Neutrophil (primary cell): ENCODE results near the gene ARV1.
"Not testable (repeated sequence)": the region's sequence is repeated elsewhere in the genome, so short reads cannot be mapped to it uniquely, and the experiment has no call there.

Experiments used
- H3K27ac ChIP-seq: fragments of 200-600 bp; sonication (generic); 2 replicates; pipeline ENCODE4 v1.5.1; 2016; ENCODE audit warnings: mild to moderate bottlenecking, moderate library complexity
- H3K27me3 ChIP-seq: fragments of 200-600 bp; sonication (generic); 2 replicates; pipeline ENCODE4 v1.6.0; 2016; ENCODE audit warnings: mild to moderate bottlenecking
- H3K36me3 ChIP-seq: fragments of 200-600 bp; sonication (generic); 2 replicates; pipeline ENCODE4 v1.5.1; 2017
- H3K4me1 ChIP-seq, 2 experiments: fragments of 200-600 bp in 1 of 2; sonication (generic) in 1 of 2; 1 replicate in 1 of 2; 2 replicates in 1 of 2; pipeline versions ENCODE4 v1.5.1 to v1.6.1; 2013 to 2016; ENCODE audit warnings: low read depth in 1 of 2, low read length in 1 of 2, mild to moderate bottlenecking in 1 of 2, moderate library complexity in 1 of 2; ENCODE audit not compliant: control insufficient read depth in 1 of 2, insufficient read depth in 1 of 2
- H3K4me3 ChIP-seq, 2 experiments: fragments of 200-600 bp in 1 of 2; sonication (generic) in 1 of 2; 1 replicate in 1 of 2; 2 replicates in 1 of 2; pipeline ENCODE4 v1.5.1; 2013 to 2016; ENCODE audit warnings: low read depth in 1 of 2, low read length in 1 of 2, mild to moderate bottlenecking in 1 of 2, moderate library complexity in 1 of 2
- H3K9me3 ChIP-seq: fragments of 200-600 bp; sonication (generic); 2 replicates; pipeline ENCODE4 v1.5.1; 2016
- CTCF ChIP-seq: fragments of 200-600 bp; sonication (generic); IDR thresholded peaks from 2 replicates; pipeline ENCODE4 v1.5.1; 2016; ENCODE audit warnings: antibody characterized with exemption

ARV1 gene

DNA sequence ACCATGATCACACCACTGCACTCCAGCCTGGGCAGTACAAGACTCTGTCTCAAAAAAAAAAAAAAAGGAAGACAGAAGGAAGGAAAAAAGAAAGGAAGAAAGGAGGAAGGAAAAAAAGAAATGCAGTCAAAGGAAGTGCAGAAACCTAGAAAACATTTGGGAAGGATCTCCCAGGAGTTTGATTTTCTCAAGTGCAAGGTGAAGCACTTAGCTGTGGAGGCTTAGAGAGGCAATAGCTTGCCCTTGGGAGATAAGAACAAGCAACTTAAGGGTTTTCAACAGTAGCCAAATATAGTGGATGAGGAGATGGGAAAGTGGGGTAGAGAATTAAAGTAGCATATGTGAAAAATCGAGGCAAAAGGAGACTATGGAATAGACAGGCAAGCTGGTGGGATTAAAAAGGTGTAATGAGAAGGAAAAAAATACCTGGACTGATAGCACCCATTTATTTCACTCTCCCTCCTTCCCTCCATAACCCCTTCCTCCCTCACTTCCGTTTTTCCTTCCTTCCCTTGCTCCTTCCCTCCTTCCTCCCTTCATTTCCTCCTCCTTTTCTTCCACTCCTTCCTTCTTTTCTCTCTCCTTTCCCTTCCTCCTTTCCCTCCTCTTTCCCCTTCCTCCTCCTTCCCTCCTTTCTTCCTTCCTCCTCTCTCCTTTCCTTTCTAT, 68.0 kb downstream of the ARV1 start:
- H3K9me3 ChIP-seq = peaks cover 7% of the 10 kb centered on the region
- TF ChIP-seq CTCF = no peak
- H3K4me3 ChIP-seq = no peak overlapping the region
- no peak overlapping the region for H3K27ac ChIP-seq
- no peaks in the 10 kb centered on the region for H3K36me3 ChIP-seq
- peaks cover 40% of the 10 kb centered on the region for H3K27me3 ChIP-seq
- no peaks in the 10 kb centered on the region for H3K4me1 ChIP-seq

DNA sequence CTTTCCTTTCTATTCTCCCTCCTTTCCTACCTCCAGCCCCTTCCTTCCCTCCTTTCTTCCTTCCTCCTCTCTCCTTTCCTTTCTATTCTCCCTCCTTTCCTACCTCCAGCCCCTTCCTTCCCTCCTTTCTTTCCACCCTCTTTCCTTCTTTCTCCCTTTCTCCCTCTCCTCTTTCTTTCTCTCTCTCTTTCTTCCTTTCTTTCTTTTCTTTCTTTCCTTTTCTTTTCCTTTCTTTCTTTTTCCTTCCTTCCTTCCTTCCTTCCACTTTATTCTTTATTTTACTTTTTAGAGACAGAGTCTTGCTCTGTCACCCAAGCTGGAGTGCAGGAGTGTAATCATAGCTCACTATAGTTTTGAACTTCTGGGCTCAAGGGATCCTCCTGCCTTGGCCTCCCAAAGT, 68.6 kb downstream of the ARV1 start:
- H3K9me3 ChIP-seq, H3K36me3 ChIP-seq, H3K4me1 ChIP-seq, H3K27ac ChIP-seq, H3K4me3 ChIP-seq: not testable (repeated sequence)
- peaks cover 33% of the 10 kb centered on the region for H3K27me3 ChIP-seq

GRCh38 chr1:231048419-231048818, 69.5 kb downstream of the ARV1 start:
- H3K27me3 ChIP-seq = peaks cover 31% of the 10 kb centered on the region
- H3K9me3 ChIP-seq, H3K27ac ChIP-seq, H3K4me1 ChIP-seq, H3K36me3 ChIP-seq, H3K4me3 ChIP-seq: not testable (repeated sequence)

DNA sequence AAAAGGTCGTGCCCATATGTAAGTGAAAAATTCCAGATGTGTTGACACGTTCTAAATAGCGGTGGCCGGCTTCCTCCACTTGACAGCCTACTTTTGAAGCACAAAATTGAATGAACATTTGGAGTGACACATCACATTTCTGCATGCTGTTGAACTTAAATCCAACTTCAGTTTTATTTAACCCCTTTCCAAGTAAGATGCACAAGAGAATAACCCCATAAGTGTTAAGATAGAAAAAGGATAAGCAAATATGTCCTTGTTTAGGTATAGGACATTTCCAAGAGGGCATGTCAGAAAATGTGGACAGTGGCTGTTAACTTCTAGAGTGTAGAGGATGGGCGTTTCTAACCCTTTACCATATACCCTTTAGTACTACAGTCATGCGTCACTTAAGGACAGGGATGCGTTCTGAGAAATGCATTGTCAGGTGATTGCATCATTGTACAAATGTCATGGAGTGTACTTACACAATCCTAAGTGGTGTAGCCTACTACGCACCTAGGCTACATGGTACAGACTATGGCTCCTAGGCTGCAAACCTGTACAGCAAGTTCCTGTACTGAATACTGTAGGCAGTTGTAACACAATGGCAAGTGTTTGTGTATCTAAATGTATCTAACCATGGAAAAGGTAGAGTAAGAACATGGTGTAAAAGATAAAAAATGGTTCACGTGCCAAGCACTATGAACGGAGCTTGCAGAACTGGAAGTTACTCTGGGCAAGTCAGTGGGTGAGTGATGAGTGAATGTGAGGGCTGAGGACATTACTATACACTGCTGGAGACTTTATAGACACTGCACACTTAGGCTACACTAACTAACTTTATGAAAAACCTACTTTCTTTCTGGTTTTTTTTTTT, 70.5 kb downstream of the ARV1 start:
- no peaks in the 10 kb centered on the region for H3K36me3 ChIP-seq
- no peak overlapping the region for H3K27ac ChIP-seq
- no peaks in the 10 kb centered on the region for H3K4me1 ChIP-seq
- TF ChIP-seq CTCF = no peak
- no peak overlapping the region for H3K4me3 ChIP-seq
- H3K27me3 ChIP-seq = peaks cover 31% of the 10 kb centered on the region
- H3K9me3 ChIP-seq = peaks cover 5% of the 10 kb centered on the region
